SKM-1 treated with dmso at 0.1 percent for 144 hours (cell line): ENCODE results near the gene ARFGAP3.
"Not testable (repeated sequence)": the region's sequence is repeated elsewhere in the genome, so short reads cannot be mapped to it uniquely, and the experiment has no call there.

ENCODE experiments used
- DNase-seq: peaks from one replicate; lab custom pipeline; 2025; ENCODE audit not compliant: unreplicated experiment; lab: John Stamatoyannopoulos, UW

Gene ARFGAP3

GRCh38 chr22:42770448-42770726 is 86.7 kb downstream of the ARFGAP3 start:
- no peak for DNase-seq

- DNase-seq = no peak
These were observed 87.3 kb downstream of the ARFGAP3 start for GRCh38 chr22:42769574-42770447.

- no peak for DNase-seq
These were observed 87.9 kb downstream of the ARFGAP3 start for GRCh38 chr22:42769238-42769573.

- no peak for DNase-seq
These were observed 88.6 kb downstream of the ARFGAP3 start for GRCh38 chr22:42768385-42769035.

- no peak for DNase-seq
These were observed 90.2 kb downstream of the ARFGAP3 start for GRCh38 chr22:42766860-42767259.

- DNase-seq = no peak
These were observed 92.1 kb downstream of the ARFGAP3 start for GRCh38 chr22:42764895-42765363.

GRCh38 chr22:42763965-42764480 is 93.0 kb downstream of the ARFGAP3 start:
- no peak for DNase-seq

- no peak for DNase-seq
These were observed 96.1 kb downstream of the ARFGAP3 start for GRCh38 chr22:42760806-42761565.

- no peak for DNase-seq
These were observed 98.0 kb downstream of the ARFGAP3 start for GRCh38 chr22:42758931-42759629.

- DNase-seq = not testable (repeated sequence)
These were observed 101.5 kb downstream of the ARFGAP3 start for GRCh38 chr22:42755553-42755952.

- not testable (repeated sequence) for DNase-seq
These were observed 102.0 kb downstream of the ARFGAP3 start for GRCh38 chr22:42755121-42755520.

- DNase-seq = no peak
These were observed 102.4 kb downstream of the ARFGAP3 start for GRCh38 chr22:42754658-42755057.

GRCh38 chr22:42752912-42753311 is 104.2 kb downstream of the ARFGAP3 start:
- DNase-seq = no peak

- no peak for DNase-seq
These were observed 104.8 kb downstream of the ARFGAP3 start for GRCh38 chr22:42752230-42752746.

- not testable (repeated sequence) for DNase-seq
These were observed 106.7 kb downstream of the ARFGAP3 start for GRCh38 chr22:42750421-42750820.

- no peak for DNase-seq
These were observed 109.2 kb downstream of the ARFGAP3 start for GRCh38 chr22:42747701-42748513.
